ENCODE results near the gene TMX3. TPM values are rescaled to one million over a fixed set of nuclear protein-coding genes. Genes with fewer than 3 reads are reported as not detected.

TMX3 gene
- polyA plus RNA-seq, 2 donors = 9.5 to 10.2 TPM

GRCh38 chr18:68648191-68648590 is 66.7 kb downstream of the TMX3 start:
- Histone ChIP-seq H3K4me1 (ENCODE audit: control insufficient read depth in 2 of 2, insufficient read depth in 2 of 2, low read length in 1 of 2) (no peaks in the 10 kb centered on the region), H3K36me3 (ENCODE audit: control insufficient read depth in 2 of 2, insufficient read depth in 2 of 2, low read length in 1 of 2) (no peaks in the 10 kb centered on the region), H3K4me3 (ENCODE audit: low read depth in 1 of 2, low read length in 2 of 2) (no peak overlapping the region), H3K27me3 (ENCODE audit: control insufficient read depth in 1 of 2, insufficient read depth in 2 of 2, low read length in 2 of 2) (no peaks in the 10 kb centered on the region), H3K9me3 (ENCODE audit: control insufficient read depth in 2 of 2, insufficient read depth in 1 of 2, low read depth in 1 of 2, low read length in 1 of 2) (no peaks in the 10 kb centered on the region), H3K27ac (ENCODE audit: low read depth in 2 of 2, low read length in 1 of 2) (no peak overlapping the region)

- no peaks in the 10 kb centered on the region for H3K27me3 ChIP-seq (ENCODE audit: control insufficient read depth in 1 of 2, insufficient read depth in 2 of 2, low read length in 2 of 2)
- H3K9me3 ChIP-seq (ENCODE audit: control insufficient read depth in 2 of 2, insufficient read depth in 1 of 2, low read depth in 1 of 2, low read length in 1 of 2) = no peaks in the 10 kb centered on the region
- no peak overlapping the region for H3K4me3 ChIP-seq (ENCODE audit: low read depth in 1 of 2, low read length in 2 of 2)
- H3K4me1 ChIP-seq (ENCODE audit: control insufficient read depth in 2 of 2, insufficient read depth in 2 of 2, low read length in 1 of 2) = no peaks in the 10 kb centered on the region
- no peaks in the 10 kb centered on the region for H3K36me3 ChIP-seq (ENCODE audit: control insufficient read depth in 2 of 2, insufficient read depth in 2 of 2, low read length in 1 of 2)
- 74 to 76% methylated on average over 3 of the region's 3 CpGs for WGBS, 2 donors
- no peak overlapping the region for H3K27ac ChIP-seq (ENCODE audit: low read depth in 2 of 2, low read length in 1 of 2)
Measured at GRCh38 chr18:68642003-68642402, 72.9 kb downstream of the TMX3 start.

GRCh38 chr18:68640861-68641260 is 74.0 kb downstream of the TMX3 start:
- H3K4me3 ChIP-seq (ENCODE audit: low read depth in 1 of 2, low read length in 2 of 2) = no peak overlapping the region
- H3K27ac ChIP-seq (ENCODE audit: low read depth in 2 of 2, low read length in 1 of 2) = no peak overlapping the region
- no peaks in the 10 kb centered on the region for H3K36me3 ChIP-seq (ENCODE audit: control insufficient read depth in 2 of 2, insufficient read depth in 2 of 2, low read length in 1 of 2)
- H3K4me1 ChIP-seq (ENCODE audit: control insufficient read depth in 2 of 2, insufficient read depth in 2 of 2, low read length in 1 of 2) = no peaks in the 10 kb centered on the region
- H3K9me3 ChIP-seq (ENCODE audit: control insufficient read depth in 2 of 2, insufficient read depth in 1 of 2, low read depth in 1 of 2, low read length in 1 of 2) = no peaks in the 10 kb centered on the region
- H3K27me3 ChIP-seq (ENCODE audit: control insufficient read depth in 1 of 2, insufficient read depth in 2 of 2, low read length in 2 of 2) = no peaks in the 10 kb centered on the region

- Histone ChIP-seq H3K27me3 (ENCODE audit: control insufficient read depth in 1 of 2, insufficient read depth in 2 of 2, low read length in 2 of 2) (no peaks in the 10 kb centered on the region), H3K4me1 (ENCODE audit: control insufficient read depth in 2 of 2, insufficient read depth in 2 of 2, low read length in 1 of 2) (no peaks in the 10 kb centered on the region), H3K36me3 (ENCODE audit: control insufficient read depth in 2 of 2, insufficient read depth in 2 of 2, low read length in 1 of 2) (no peaks in the 10 kb centered on the region), H3K27ac (ENCODE audit: low read depth in 2 of 2, low read length in 1 of 2) (no peak overlapping the region), H3K9me3 (ENCODE audit: control insufficient read depth in 2 of 2, insufficient read depth in 1 of 2, low read depth in 1 of 2, low read length in 1 of 2) (no peaks in the 10 kb centered on the region), H3K4me3 (ENCODE audit: low read depth in 1 of 2, low read length in 2 of 2) (no peak overlapping the region)
- 87 to 90% methylated on average over 6 of the region's 6 CpGs for WGBS, 2 donors
Measured at GRCh38 chr18:68638613-68639012, 76.3 kb downstream of the TMX3 start.

GRCh38 chr18:68627812-68628211 is 87.1 kb downstream of the TMX3 start:
- no peaks in the 10 kb centered on the region for H3K36me3 ChIP-seq (ENCODE audit: control insufficient read depth in 2 of 2, insufficient read depth in 2 of 2, low read length in 1 of 2)
- no peak overlapping the region for H3K27ac ChIP-seq (ENCODE audit: low read depth in 2 of 2, low read length in 1 of 2)
- H3K4me1 ChIP-seq (ENCODE audit: control insufficient read depth in 2 of 2, insufficient read depth in 2 of 2, low read length in 1 of 2) = no peaks in the 10 kb centered on the region
- H3K4me3 ChIP-seq (ENCODE audit: low read depth in 1 of 2, low read length in 2 of 2) = no peak overlapping the region
- no peaks in the 10 kb centered on the region for H3K9me3 ChIP-seq (ENCODE audit: control insufficient read depth in 2 of 2, insufficient read depth in 1 of 2, low read depth in 1 of 2, low read length in 1 of 2)
- no peaks in the 10 kb centered on the region for H3K27me3 ChIP-seq (ENCODE audit: control insufficient read depth in 1 of 2, insufficient read depth in 2 of 2, low read length in 2 of 2)

Other genes starting within 250 kb of the TMX3 start
- gene CCDC102B, start 83.0 kb upstream of the TMX3 start, polyA plus RNA-seq = under 1 TPM; 0.54 to 0.94 TPM